DOHH2 (cell line): ENCODE results near the gene ARHGAP35.
A peak's percentile ranks its signal among the peaks of the same experiment; 100 is the strongest.

Source experiments
- H3F3A ChIP-seq: fragments of 200-600 bp; sonication (generic), shearing (Covaris generic); 2 replicates; pipeline ENCODE4 v1.6.0; 2016; ENCODE audit warnings: antibody characterized with exemption, mild to moderate bottlenecking; ENCODE audit not compliant: control insufficient read depth, insufficient read depth
- H3K27ac ChIP-seq: fragments of 200-600 bp; sonication (generic); 2 replicates; pipeline ENCODE4 v1.5.1; 2014; ENCODE audit warnings: low read depth, mild to moderate bottlenecking, low read length, moderate library complexity
- H3K27me3 ChIP-seq: fragments of 200-600 bp; sonication (generic); 2 replicates; pipeline ENCODE4 v1.6.1; 2014; ENCODE audit warnings: mild to moderate bottlenecking, low read length, mixed read lengths; ENCODE audit not compliant: control insufficient read depth
- H3K36me3 ChIP-seq: fragments of 200-600 bp; sonication (generic); 2 replicates; pipeline ENCODE4 v1.6.1; 2014; ENCODE audit warnings: mild to moderate bottlenecking, low read length, moderate library complexity, mixed read lengths; ENCODE audit not compliant: control insufficient read depth
- H3K4me1 ChIP-seq: fragments of 200-600 bp; sonication (generic); 2 replicates; pipeline ENCODE4 v1.6.1; 2014; ENCODE audit warnings: mild to moderate bottlenecking, low read length, mixed read lengths; ENCODE audit not compliant: control insufficient read depth
- H3K4me2 ChIP-seq: fragments of 200-600 bp; sonication (generic); 2 replicates; pipeline ENCODE4 v1.6.0; 2014; ENCODE audit warnings: mild to moderate bottlenecking, low read length, moderate library complexity
- H3K4me3 ChIP-seq: fragments of 200-600 bp; sonication (generic); 2 replicates; pipeline ENCODE4 v1.5.1; 2014; ENCODE audit warnings: mild to moderate bottlenecking, low read length, mixed read lengths
- H3K79me2 ChIP-seq: fragments of 200-600 bp; sonication (generic); 2 replicates; pipeline ENCODE4 v1.6.1; 2014; ENCODE audit warnings: mild to moderate bottlenecking, low read length, mixed read lengths; ENCODE audit not compliant: control insufficient read depth
- H3K9me2 ChIP-seq: fragments of 200-600 bp; sonication (generic); replicated peaks from 2 replicates; pipeline ENCODE4 v1.6.1; 2014; ENCODE audit warnings: mild to moderate bottlenecking, low read length, mixed read lengths; ENCODE audit not compliant: control insufficient read depth
- H3K9me3 ChIP-seq: fragments of 200-600 bp; sonication (generic); 2 replicates; pipeline ENCODE4 v1.6.1; 2014; ENCODE audit warnings: antibody characterized with exemption, low read length, mixed read lengths; ENCODE audit not compliant: control insufficient read depth, insufficient read depth
- H4K20me1 ChIP-seq: fragments of 200-600 bp; sonication (generic); 2 replicates; pipeline ENCODE4 v1.6.0; 2014; ENCODE audit warnings: low read depth, mild to moderate bottlenecking, antibody characterized with exemption, low read length, moderate library complexity; ENCODE audit not compliant: control insufficient read depth, insufficient read depth
- CTCF ChIP-seq: fragments of 200-600 bp; sonication (generic); IDR thresholded peaks from one replicate; pipeline ENCODE4 v1.5.1; 2014; ENCODE audit warnings: antibody characterized with exemption, mild to moderate bottlenecking, low read depth, low read length; ENCODE audit not compliant: poor library complexity, severe bottlenecking
- EZH2phosphoT487 ChIP-seq: fragments of 200-600 bp; sonication (generic); IDR thresholded peaks from 2 replicates; pipeline ENCODE4 v1.6.1; 2017; ENCODE audit warnings: borderline replicate concordance, mild to moderate bottlenecking, antibody characterized with exemption, low read length, moderate library complexity, mixed read lengths

ARHGAP35 gene

DNA sequence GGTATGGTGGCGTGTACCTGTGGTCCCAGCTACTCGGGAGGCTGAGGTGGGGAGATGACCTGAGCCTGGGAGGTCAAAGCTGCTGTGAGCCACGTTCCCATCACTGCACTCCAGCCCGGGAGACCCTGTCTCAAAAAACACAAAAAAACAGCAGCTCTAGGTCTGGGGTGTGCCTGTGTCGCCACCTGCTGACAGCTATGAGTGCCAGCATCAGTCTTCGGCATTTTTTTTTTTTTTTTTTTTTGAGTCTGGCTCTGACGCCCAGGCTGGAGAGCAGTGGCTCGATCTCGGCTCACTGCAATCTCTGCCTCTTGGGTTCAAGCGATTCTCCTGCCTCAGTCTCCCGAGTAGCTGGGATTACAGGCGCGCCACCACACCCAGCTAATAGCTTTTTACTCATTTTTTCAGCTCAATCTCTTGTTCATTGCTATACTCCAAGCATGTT, 20.3 kb upstream of the ARHGAP35 start:
- Histone ChIP-seq H3K79me2 (0 out of 2 replicates have a peak, but pooled peaks cover 4% of the 10 kb centered on the region), H3K36me3 (peaks cover 28% of the 10 kb centered on the region), H3F3A (peaks cover 3% of the 10 kb centered on the region; the same call in 1 of the 2 replicates), H3K4me1 (no peaks in the 10 kb centered on the region), H4K20me1 (no peaks in the 10 kb centered on the region), H3K9me2 (no peaks in the 10 kb centered on the region), H3K4me2 (no peak overlapping the region), H3K4me3 (no peak overlapping the region), H3K9me3 (no peaks in the 10 kb centered on the region), H3K27me3 (no peaks in the 10 kb centered on the region), H3K27ac (no peak overlapping the region)
- TF ChIP-seq EZH2phosphoT487 (no peak), CTCF (peak; percentile 79)

GRCh38 chr19:46841458-46842083, 19.2 kb upstream of the ARHGAP35 start:
- Histone ChIP-seq H3K36me3 (peaks cover 28% of the 10 kb centered on the region), H3K79me2 (0 out of 2 replicates have a peak, but pooled peaks cover 4% of the 10 kb centered on the region), H3K4me1 (no peaks in the 10 kb centered on the region), H3K9me2 (no peaks in the 10 kb centered on the region), H3K9me3 (no peaks in the 10 kb centered on the region), H3K4me2 (no peak overlapping the region), H3K27ac (no peak overlapping the region), H3F3A (peaks cover 3% of the 10 kb centered on the region; the same call in 1 of the 2 replicates), H3K4me3 (no peak overlapping the region), H3K27me3 (no peaks in the 10 kb centered on the region), H4K20me1 (no peaks in the 10 kb centered on the region)
- no peak for TF ChIP-seq EZH2phosphoT487
- TF ChIP-seq CTCF: no peak

- Histone ChIP-seq H3K9me2 (no peaks in the 10 kb centered on the region), H3F3A (peaks cover 3% of the 10 kb centered on the region; the same call in 1 of the 2 replicates), H3K27me3 (no peaks in the 10 kb centered on the region), H3K79me2 (peaks cover 9% of the 10 kb centered on the region), H3K9me3 (no peaks in the 10 kb centered on the region), H3K27ac (no peak overlapping the region), H3K36me3 (peaks cover 30% of the 10 kb centered on the region), H3K4me2 (no peak overlapping the region), H4K20me1 (no peaks in the 10 kb centered on the region), H3K4me1 (no peaks in the 10 kb centered on the region), H3K4me3 (no peak overlapping the region)
- TF ChIP-seq EZH2phosphoT487: no peak
- TF ChIP-seq CTCF: no peak
Observed at GRCh38 chr19:46842791-46843190, 18.0 kb upstream of the ARHGAP35 start.
